AG04449 (cell line): ENCODE measurements around the gene MEFV.

ENCODE experiments used
- CTCF ChIA-PET: fragments of 350-600 bp; formaldehyde crosslinking; extraction: SDS; loops from one replicate; lab custom pipeline; 2021; ENCODE audit warnings: antibody characterized with exemption; lab: Yijun Ruan, JAX
- POLR2A ChIA-PET: fragments of 400-600, 350-600 bp; formaldehyde crosslinking; extraction: SDS; loops from one replicate; lab custom pipeline; 2020; ENCODE audit warnings: antibody characterized with exemption, inconsistent platforms; lab: Yijun Ruan, JAX
- DNase-seq: peaks from one replicate; pipeline ENCODE4 v3.0.0-alpha.2; 2010; ENCODE audit warnings: low read depth, low spot score
- H3K4me3 ChIP-seq: 2 replicates; pipeline ENCODE4 v1.5.1; 2011; ENCODE audit warnings: low read depth, mild to moderate bottlenecking, control low read depth, low read length
- TF ChIP-seq, protein P1 (sequence below): IDR thresholded peaks from one replicate; pipeline ENCODE4 v1.5.1; 2011; ENCODE audit warnings: mild to moderate bottlenecking, moderate library complexity, low read length, control low read depth, inconsistent platforms; ENCODE audit not compliant: insufficient read depth; ENCODE audit errors: missing control alignments

Gene MEFV

DNA sequence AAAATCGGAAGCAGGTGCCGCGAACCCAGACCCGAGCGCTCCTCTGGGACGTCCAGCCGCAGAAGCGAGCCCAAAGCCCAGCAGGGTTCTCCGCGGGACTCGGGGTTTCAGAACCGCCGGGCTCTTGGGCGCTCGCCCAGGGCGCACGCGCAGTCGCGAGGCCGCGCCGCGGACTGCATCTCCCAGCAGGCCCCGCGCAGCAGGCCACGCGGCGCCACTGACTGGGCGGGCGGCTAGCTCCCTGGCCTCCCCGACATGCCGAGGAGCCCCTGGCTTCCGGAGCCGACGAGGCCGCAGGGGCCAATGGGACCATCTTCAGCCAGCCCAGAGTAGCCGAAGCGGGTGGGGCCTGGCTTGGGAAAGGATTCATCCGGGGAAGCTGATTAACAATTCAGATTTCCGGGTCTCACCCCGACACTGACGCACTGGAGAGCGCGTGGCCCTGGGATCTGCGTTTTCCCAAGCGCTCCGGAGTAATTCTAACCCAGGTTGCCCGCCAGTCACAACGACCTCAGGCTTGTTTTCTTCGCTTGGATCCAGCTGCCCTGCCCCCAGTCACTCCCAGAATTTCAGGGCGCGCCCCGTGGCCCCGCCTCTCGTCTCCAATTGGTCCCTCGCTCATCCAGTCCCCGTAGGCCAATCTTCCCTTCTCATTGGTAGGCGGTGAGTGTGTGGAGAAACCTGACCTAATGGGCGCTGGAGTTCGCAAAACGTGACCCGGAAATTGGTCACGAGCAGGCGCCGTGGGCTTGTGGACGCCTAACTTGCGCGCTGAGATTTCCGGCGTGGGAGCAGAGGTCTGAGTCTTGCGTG, 26.5 kb upstream of the MEFV start, which contains the start of gene ZNF263:
Gene ZNF263, plus strand, starts transcription at position 762 of the 813 bp plus-strand sequence. CDS start 328 bp downstream, outside the sequence.
- CTCF ChIA-PET, result interaction anchor here (1.1 to 3.0 kb wide), 2 partner anchors 13 to 16 kb away, joined by 4 to 24 read pairs; no protein-coding TSS in a partner anchor
- DNase-seq, result peak; percentile 94
- POLR2A ChIA-PET, result interaction anchor here (0.7 to 1.9 kb wide), 11 partner anchors 8 to 305 kb away, joined by 3 to 11 read pairs (median 4); partner anchors contain the start of genes TIGD7, ZNF174, ZNF75A and ZSCAN32
- TF ChIP-seq, protein P1, sequence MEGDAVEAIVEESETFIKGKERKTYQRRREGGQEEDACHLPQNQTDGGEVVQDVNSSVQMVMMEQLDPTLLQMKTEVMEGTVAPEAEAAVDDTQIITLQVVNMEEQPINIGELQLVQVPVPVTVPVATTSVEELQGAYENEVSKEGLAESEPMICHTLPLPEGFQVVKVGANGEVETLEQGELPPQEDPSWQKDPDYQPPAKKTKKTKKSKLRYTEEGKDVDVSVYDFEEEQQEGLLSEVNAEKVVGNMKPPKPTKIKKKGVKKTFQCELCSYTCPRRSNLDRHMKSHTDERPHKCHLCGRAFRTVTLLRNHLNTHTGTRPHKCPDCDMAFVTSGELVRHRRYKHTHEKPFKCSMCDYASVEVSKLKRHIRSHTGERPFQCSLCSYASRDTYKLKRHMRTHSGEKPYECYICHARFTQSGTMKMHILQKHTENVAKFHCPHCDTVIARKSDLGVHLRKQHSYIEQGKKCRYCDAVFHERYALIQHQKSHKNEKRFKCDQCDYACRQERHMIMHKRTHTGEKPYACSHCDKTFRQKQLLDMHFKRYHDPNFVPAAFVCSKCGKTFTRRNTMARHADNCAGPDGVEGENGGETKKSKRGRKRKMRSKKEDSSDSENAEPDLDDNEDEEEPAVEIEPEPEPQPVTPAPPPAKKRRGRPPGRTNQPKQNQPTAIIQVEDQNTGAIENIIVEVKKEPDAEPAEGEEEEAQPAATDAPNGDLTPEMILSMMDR, result no peak
- peak within 1 kb of the TSS; percentile 92 for H3K4me3 ChIP-seq

DNA sequence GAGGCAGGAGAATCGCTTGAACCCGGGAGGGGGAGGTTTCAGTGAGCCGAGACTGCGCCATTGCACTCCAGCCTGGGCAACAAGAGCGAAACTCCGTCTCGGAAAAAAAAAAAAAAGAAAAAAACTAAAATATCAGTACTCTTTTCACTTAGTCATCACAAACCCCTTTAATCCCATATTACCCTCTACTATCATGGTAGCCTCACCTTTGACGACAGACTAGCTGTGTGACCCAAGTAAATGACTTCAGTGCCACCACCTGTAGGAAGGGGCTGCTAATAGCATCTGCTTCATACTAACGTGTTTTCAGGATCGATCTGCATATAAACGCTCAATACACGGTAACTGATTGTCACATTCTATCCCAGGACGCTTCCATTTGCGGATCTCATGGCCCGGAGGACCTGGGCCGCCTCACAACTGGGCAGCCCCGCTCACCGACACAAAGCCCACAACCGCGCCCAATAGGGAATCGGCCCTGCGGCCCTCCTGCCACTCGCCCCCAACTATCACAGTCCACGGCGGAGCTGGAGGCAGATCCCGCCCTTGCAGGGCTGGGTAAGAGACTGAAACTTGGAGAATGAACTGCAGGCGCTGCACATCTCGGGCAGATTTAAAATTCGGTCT, 25.8 kb upstream of the MEFV start:
- peak overlapping the region; percentile 92 for H3K4me3 ChIP-seq
- ChIA-PET CTCF (interaction anchor here (1.1 to 3.0 kb wide), 2 partner anchors 12 to 15 kb away, joined by 4 to 24 read pairs; no protein-coding TSS in a partner anchor), POLR2A (interaction anchor here (0.7 to 1.9 kb wide), 10 partner anchors 9 to 305 kb away, joined by 3 to 11 read pairs (median 4); partner anchors contain the start of genes TIGD7, ZNF174, ZNF75A and ZSCAN32)
- TF ChIP-seq, protein P1, result no peak
- DNase-seq, result no peak

DNA sequence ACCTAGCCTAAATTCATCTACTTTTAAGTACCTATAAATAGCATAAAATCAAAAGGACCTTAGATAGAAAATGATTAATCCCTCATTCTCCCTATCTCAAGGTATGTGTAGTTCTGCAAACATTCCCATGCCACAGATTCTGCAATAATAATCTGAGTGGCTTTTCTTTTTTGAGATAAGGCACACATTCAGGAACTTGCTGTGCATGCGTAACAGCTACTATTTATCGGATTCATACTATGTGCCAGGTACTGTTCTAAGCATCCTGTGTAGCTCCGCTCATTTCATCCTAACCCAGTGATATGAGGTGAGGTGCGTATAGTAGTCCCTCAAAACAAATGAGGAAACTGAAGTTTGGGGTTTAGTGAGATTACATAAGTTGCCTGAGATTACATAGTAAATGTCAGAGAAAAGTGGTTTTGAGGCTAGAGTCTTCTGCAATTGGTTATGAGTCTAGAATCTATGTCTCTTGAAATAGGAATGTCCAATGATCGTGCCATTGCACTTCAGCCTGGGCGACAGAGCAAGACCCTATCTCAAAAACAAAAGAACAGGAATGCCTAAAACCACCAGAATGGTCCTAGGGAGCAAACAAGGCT, 24.9 kb upstream of the MEFV start:
- CTCF ChIA-PET, result interaction anchor here (5.7 kb wide), 1 partner anchor 14 kb away, joined by 47 read pairs; no protein-coding TSS in a partner anchor

DNA sequence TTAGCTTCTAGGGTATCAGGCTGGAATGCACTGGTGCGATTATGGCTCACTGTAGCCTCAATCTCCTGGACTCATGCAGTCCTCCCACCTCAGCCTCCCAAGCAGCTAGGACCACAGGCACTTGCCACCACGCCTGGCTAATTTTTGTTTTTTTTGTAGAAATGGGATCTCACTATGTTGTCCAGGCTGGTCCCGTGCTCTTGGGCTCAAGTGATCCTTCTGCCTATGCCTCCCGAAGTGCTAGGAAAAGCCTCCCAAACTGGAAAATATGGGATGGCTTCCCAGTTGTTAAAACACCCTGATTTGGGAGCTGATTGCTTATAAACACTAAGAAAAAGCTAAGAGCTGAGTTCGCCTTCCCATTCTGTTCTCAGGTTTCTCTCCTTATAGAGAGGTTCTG, 20.2 kb upstream of the MEFV start:
- POLR2A ChIA-PET, result interaction anchor here (1.0 kb wide), 1 partner anchor 182 kb away, joined by 3 read pairs; no protein-coding TSS in a partner anchor
- no peak overlapping the region for H3K4me3 ChIP-seq
- TF ChIP-seq, protein P1, result no peak
- DNase-seq, result no peak
- CTCF ChIA-PET, result interaction anchor here (0.6 to 5.7 kb wide), 4 partner anchors 10 to 228 kb away, joined by 3 to 47 read pairs (median 3); no protein-coding TSS in a partner anchor

More for the DNA sequence above, 24.9 kb upstream of the MEFV start:
- no peak for DNase-seq
- H3K4me3 ChIP-seq, result no peak overlapping the region
- POLR2A ChIA-PET, result no interaction called here
- TF ChIP-seq, protein P1, result no peak

DNA sequence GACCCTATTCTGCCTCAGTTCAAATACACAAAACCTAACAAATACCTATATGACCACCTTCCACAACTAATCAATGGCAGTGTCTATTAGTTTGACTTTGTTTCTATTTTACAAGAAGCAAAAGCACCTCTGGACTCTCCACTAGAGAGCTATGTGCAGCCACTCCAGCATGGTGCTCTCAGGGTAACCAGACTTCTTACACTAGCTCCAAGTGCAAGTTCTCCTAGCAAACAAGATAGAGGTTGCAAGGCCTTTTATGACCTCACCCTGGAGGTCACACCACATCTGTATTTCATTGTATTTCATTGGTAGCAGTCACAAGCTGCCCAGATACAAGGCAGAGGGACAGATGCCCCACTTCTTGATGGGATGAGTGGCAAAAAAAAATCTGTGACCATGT, 18.5 kb upstream of the MEFV start:
- ChIA-PET CTCF (interaction anchor here (1.0 kb wide), 1 partner anchor 9 kb away, joined by 3 read pairs; no protein-coding TSS in a partner anchor), POLR2A (no interaction called here)
- no peak overlapping the region for H3K4me3 ChIP-seq
- TF ChIP-seq, protein P1, result no peak
- no peak for DNase-seq
